ENCODE measurements around the gene SFXN1.
A peak's percentile ranks its signal among the peaks of the same experiment; 100 is the strongest.

SFXN1 gene

DNA sequence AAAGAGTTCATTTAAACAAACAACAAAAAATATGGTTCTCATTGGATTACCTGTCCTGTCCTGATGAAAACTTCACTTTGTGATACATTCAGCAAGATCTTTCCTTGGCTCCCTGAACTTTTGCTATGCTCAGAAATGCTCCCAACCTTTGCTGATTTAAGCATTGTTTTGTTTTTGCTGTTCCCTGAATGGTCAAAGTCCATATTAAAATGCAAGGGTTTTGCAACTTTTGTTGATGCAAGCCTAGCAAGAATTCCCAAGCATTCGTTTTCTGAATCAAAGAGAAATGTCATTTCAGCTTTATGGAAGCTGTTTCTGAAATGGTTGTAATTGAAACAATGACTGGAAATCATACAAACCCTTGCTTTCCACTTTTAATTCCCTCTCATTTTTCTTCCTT lies 3.1 kb upstream of the SFXN1 start:
- H3K27me3 ChIP-seq (ENCODE audit: insufficient read depth, low read length) = no peaks in the 10 kb centered on the region
- no peak overlapping the region for H3K9ac ChIP-seq (ENCODE audit: low read length)
- H3K27ac ChIP-seq (ENCODE audit: low read depth, low read length) = no peak overlapping the region
- no peak overlapping the region for H2BK120ac ChIP-seq (ENCODE audit: insufficient read depth, low read length, poor library complexity)
- no peak overlapping the region for H3K4me3 ChIP-seq (ENCODE audit: low read depth, low read length)
- H2BK5ac ChIP-seq (ENCODE audit: low read depth, low read length, poor library complexity) = no peak overlapping the region
- H3K4me2 ChIP-seq (ENCODE audit: low read length) = no peak overlapping the region
- DNase-seq = no peak
- H3K4ac ChIP-seq (ENCODE audit: low read depth, low read length) = no peak overlapping the region
- no peak overlapping the region for H2AK5ac ChIP-seq (ENCODE audit: low read length)
- no peak overlapping the region for H4K12ac ChIP-seq (ENCODE audit: low read depth, low read length)
- peaks cover 10% of the 10 kb centered on the region for H3K79me1 ChIP-seq (ENCODE audit: low read length)
- no peak overlapping the region for H3K23ac ChIP-seq (ENCODE audit: low read length)
- H2AFZ ChIP-seq (ENCODE audit: insufficient read depth, low read length, poor library complexity) = no peak overlapping the region
- no peak overlapping the region for H4K8ac ChIP-seq (ENCODE audit: low read depth, low read length)
- H3K79me2 ChIP-seq (ENCODE audit: control insufficient read depth, insufficient read depth, low read length, poor library complexity) = peaks cover 15% of the 10 kb centered on the region
- H3K36me3 ChIP-seq (ENCODE audit: control insufficient read depth in 1 of 2, insufficient read depth in 2 of 2, low read length in 2 of 2) = no peaks in the 10 kb centered on the region
- H2BK12ac ChIP-seq (ENCODE audit: low read length) = no peak overlapping the region
- no peak overlapping the region for H3K18ac ChIP-seq (ENCODE audit: low read length)
- no peaks in the 10 kb centered on the region for H3K9me3 ChIP-seq (ENCODE audit: insufficient read depth, low read depth, low read length)
- H3K4me1 ChIP-seq (ENCODE audit: control insufficient read depth in 1 of 2, insufficient read depth in 2 of 2, low read length in 2 of 2) = peaks cover 6 to 8% of the 10 kb centered on the region in 2 experiments
- WGBS (ENCODE audit: extremely low coverage, insufficient coverage, insufficient read length) = no CpG with 5 or more reads among the region's 1 CpG
- H4K91ac ChIP-seq (ENCODE audit: low read depth, low read length) = no peak overlapping the region
- H3K14ac ChIP-seq (ENCODE audit: low read length) = no peak overlapping the region

GRCh38 chr5:175477440-175477839 lies 920 bp upstream of the SFXN1 start:
- H3K4me2 ChIP-seq (ENCODE audit: low read length) = no peak overlapping the region
- WGBS (ENCODE audit: extremely low coverage, insufficient coverage, insufficient read length) = no CpG with 5 or more reads among the region's 5 CpGs
- no peak overlapping the region for H3K27ac ChIP-seq (ENCODE audit: low read depth, low read length)
- no peak overlapping the region for H4K91ac ChIP-seq (ENCODE audit: low read depth, low read length)
- no peak overlapping the region for H2AFZ ChIP-seq (ENCODE audit: insufficient read depth, low read length, poor library complexity)
- H3K4me3 ChIP-seq (ENCODE audit: low read depth, low read length) = no peak overlapping the region
- peaks cover 1 to 2% of the 10 kb centered on the region in 2 experiments for H3K36me3 ChIP-seq (ENCODE audit: control insufficient read depth in 1 of 2, insufficient read depth in 2 of 2, low read length in 2 of 2)
- H2BK12ac ChIP-seq (ENCODE audit: low read length) = no peak overlapping the region
- H3K18ac ChIP-seq (ENCODE audit: low read length) = no peak overlapping the region
- no peak overlapping the region for H3K9ac ChIP-seq (ENCODE audit: low read length)
- H3K79me2 ChIP-seq (ENCODE audit: control insufficient read depth, insufficient read depth, low read length, poor library complexity) = peaks cover 20% of the 10 kb centered on the region
- peaks cover 10% of the 10 kb centered on the region for H3K79me1 ChIP-seq (ENCODE audit: low read length)
- no peaks in the 10 kb centered on the region for H3K9me3 ChIP-seq (ENCODE audit: insufficient read depth, low read depth, low read length)
- H4K12ac ChIP-seq (ENCODE audit: low read depth, low read length) = no peak overlapping the region
- peaks cover 6 to 8% of the 10 kb centered on the region in 2 experiments for H3K4me1 ChIP-seq (ENCODE audit: control insufficient read depth in 1 of 2, insufficient read depth in 2 of 2, low read length in 2 of 2)
- H2AK5ac ChIP-seq (ENCODE audit: low read length) = no peak overlapping the region
- H4K8ac ChIP-seq (ENCODE audit: low read depth, low read length) = no peak overlapping the region
- no peaks in the 10 kb centered on the region for H3K27me3 ChIP-seq (ENCODE audit: insufficient read depth, low read length)
- no peak for DNase-seq
- H2BK120ac ChIP-seq (ENCODE audit: insufficient read depth, low read length, poor library complexity) = no peak overlapping the region
- H3K4ac ChIP-seq (ENCODE audit: low read depth, low read length) = no peak overlapping the region
- no peak overlapping the region for H2BK5ac ChIP-seq (ENCODE audit: low read depth, low read length, poor library complexity)
- H3K23ac ChIP-seq (ENCODE audit: low read length) = no peak overlapping the region
- no peak overlapping the region for H3K14ac ChIP-seq (ENCODE audit: low read length)

GRCh38 chr5:175478008-175478383 lies 364 bp upstream of the SFXN1 start:
- Histone ChIP-seq H3K36me3 (ENCODE audit: control insufficient read depth in 1 of 2, insufficient read depth in 2 of 2, low read length in 2 of 2) (peaks cover 1 to 2% of the 10 kb centered on the region in 2 experiments), H3K4me1 (ENCODE audit: control insufficient read depth in 1 of 2, insufficient read depth in 2 of 2, low read length in 2 of 2) (peaks cover 6 to 8% of the 10 kb centered on the region in 2 experiments), H3K23ac (ENCODE audit: low read length) (no peak overlapping the region), H3K4me2 (ENCODE audit: low read length) (peak overlapping the region; percentile 82), H3K18ac (ENCODE audit: low read length) (no peak overlapping the region), H3K9ac (ENCODE audit: low read length) (no peak overlapping the region), H3K79me2 (ENCODE audit: control insufficient read depth, insufficient read depth, low read length, poor library complexity) (peaks cover 20% of the 10 kb centered on the region), H4K8ac (ENCODE audit: low read depth, low read length) (peak overlapping the region; percentile 98), H3K14ac (ENCODE audit: low read length) (no peak overlapping the region), H4K12ac (ENCODE audit: low read depth, low read length) (no peak overlapping the region), H4K91ac (ENCODE audit: low read depth, low read length) (no peak overlapping the region), H3K79me1 (ENCODE audit: low read length) (peaks cover 10% of the 10 kb centered on the region), H2BK120ac (ENCODE audit: insufficient read depth, low read length, poor library complexity) (no peak overlapping the region), H3K9me3 (ENCODE audit: insufficient read depth, low read depth, low read length) (no peaks in the 10 kb centered on the region), H2AFZ (ENCODE audit: insufficient read depth, low read length, poor library complexity) (peak overlapping the region; percentile 99), H3K27ac (ENCODE audit: low read depth, low read length) (no peak overlapping the region), H3K4me3 (ENCODE audit: low read depth, low read length) (peak overlapping the region; percentile 94), H3K4ac (ENCODE audit: low read depth, low read length) (no peak overlapping the region), H2BK12ac (ENCODE audit: low read length) (peak overlapping the region; percentile 36), H2BK5ac (ENCODE audit: low read depth, low read length, poor library complexity) (no peak overlapping the region), H3K27me3 (ENCODE audit: insufficient read depth, low read length) (no peaks in the 10 kb centered on the region), H2AK5ac (ENCODE audit: low read length) (no peak overlapping the region)
- no peak for DNase-seq
- WGBS (ENCODE audit: extremely low coverage, insufficient coverage, insufficient read length) = no CpG with 5 or more reads among the region's 12 CpGs

DNA sequence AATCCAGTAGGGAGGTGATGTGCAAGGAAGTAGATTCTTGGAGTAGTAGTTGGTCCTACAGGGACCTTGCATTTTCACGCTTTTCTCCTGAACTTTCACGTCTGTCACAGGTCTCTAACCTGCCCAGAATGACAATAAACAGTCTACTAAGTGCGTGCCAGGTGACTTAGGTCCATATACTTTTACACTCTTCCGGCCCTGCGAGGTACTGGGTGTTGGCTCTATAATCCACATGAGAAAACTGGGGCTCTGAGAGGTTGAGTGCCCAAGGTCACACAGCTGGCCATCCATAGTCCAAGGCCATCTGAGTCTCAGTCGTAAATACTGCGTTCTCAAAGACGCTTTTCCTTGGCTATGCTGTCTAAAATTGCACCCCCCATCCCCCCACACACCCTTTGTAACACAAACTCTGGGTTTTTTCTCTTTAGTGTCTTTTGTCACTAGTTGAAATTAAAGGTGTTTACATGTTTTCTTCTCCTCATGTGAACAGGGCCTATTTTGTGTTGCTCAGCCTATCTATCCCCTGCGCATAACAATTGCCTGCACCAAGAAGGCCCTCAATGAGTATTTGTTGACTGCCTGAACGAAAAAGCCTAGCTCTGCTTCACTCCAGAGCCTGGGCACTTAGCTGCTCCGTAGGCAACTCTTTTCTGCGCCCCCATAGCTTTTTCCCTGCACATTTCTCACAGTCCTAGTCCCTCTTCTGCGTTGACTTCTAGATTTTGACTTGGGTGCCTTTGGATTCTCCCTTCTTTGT lies 943 bp downstream of the SFXN1 start:
- no peak overlapping the region for H3K27ac ChIP-seq (ENCODE audit: low read depth, low read length)
- H3K9ac ChIP-seq (ENCODE audit: low read length) = peak overlapping the region; percentile 92
- H3K4ac ChIP-seq (ENCODE audit: low read depth, low read length) = peak overlapping the region; percentile 99

More for the DNA sequence above, 943 bp downstream of the SFXN1 start:
- no peaks in the 10 kb centered on the region for H3K9me3 ChIP-seq (ENCODE audit: insufficient read depth, low read depth, low read length)
- H3K4me3 ChIP-seq (ENCODE audit: low read depth, low read length) = peak overlapping the region; percentile 94
- H3K27me3 ChIP-seq (ENCODE audit: insufficient read depth, low read length) = no peaks in the 10 kb centered on the region
- peak overlapping the region; percentile 90 for H2BK120ac ChIP-seq (ENCODE audit: insufficient read depth, low read length, poor library complexity)
- peak overlapping the region; percentile 99 for H2AFZ ChIP-seq (ENCODE audit: insufficient read depth, low read length, poor library complexity)
- H2AK5ac ChIP-seq (ENCODE audit: low read length) = peak overlapping the region; percentile 90
- H3K18ac ChIP-seq (ENCODE audit: low read length) = peak overlapping the region; percentile 99
- H3K36me3 ChIP-seq (ENCODE audit: control insufficient read depth in 1 of 2, insufficient read depth in 2 of 2, low read length in 2 of 2) = peaks cover 9 to 12% of the 10 kb centered on the region in 2 experiments
- H2BK12ac ChIP-seq (ENCODE audit: low read length) = no peak overlapping the region
- peak overlapping the region; percentile 82 for H3K4me2 ChIP-seq (ENCODE audit: low read length)
- H3K4me1 ChIP-seq (ENCODE audit: control insufficient read depth in 1 of 2, insufficient read depth in 2 of 2, low read length in 2 of 2) = peaks cover 6 to 8% of the 10 kb centered on the region in 2 experiments
- peak overlapping the region; percentile 77 for H2BK5ac ChIP-seq (ENCODE audit: low read depth, low read length, poor library complexity)
- peaks cover 10% of the 10 kb centered on the region for H3K79me1 ChIP-seq (ENCODE audit: low read length)
- no peak overlapping the region for H3K23ac ChIP-seq (ENCODE audit: low read length)
- H3K79me2 ChIP-seq (ENCODE audit: control insufficient read depth, insufficient read depth, low read length, poor library complexity) = peaks cover 24% of the 10 kb centered on the region
- peak overlapping the region; percentile 97 for H4K91ac ChIP-seq (ENCODE audit: low read depth, low read length)
- peak overlapping the region; percentile 96 for H3K14ac ChIP-seq (ENCODE audit: low read length)
- peak overlapping the region; percentile 98 for H4K8ac ChIP-seq (ENCODE audit: low read depth, low read length)
- no peak for DNase-seq
- no CpG with 5 or more reads among the region's 13 CpGs for WGBS (ENCODE audit: extremely low coverage, insufficient coverage, insufficient read length)
- peak overlapping the region; percentile 96 for H4K12ac ChIP-seq (ENCODE audit: low read depth, low read length)
